ENCODE data around the gene ANKRD34A.

The ANKRD34A gene

DNA sequence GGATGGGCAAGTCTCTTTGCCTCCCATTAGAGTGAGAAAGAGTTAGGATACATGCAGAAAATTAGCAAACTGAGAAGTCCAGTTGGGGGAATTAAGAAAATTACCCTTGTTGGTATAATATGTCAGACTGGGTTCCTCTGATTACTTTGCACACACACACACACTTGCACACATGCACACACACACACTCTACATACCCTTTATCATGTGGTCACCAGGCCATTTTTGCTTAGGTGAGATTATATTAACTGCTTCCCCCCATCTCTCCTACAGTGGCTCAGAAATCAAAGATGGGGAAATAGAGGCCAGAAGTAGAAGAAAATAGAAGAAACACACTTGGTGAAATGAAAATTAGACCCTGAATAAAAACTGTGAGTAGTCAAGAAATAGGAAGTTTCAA lies 5.6 kb downstream of the ANKRD34A start:
- no peaks in the 10 kb centered on the region for H3K36me3 ChIP-seq (ENCODE audit: control insufficient read depth, insufficient read depth, low read length)
- H3K9me3 ChIP-seq (ENCODE audit: control insufficient read depth, low read length), result no peaks in the 10 kb centered on the region
- peaks cover 92% of the 10 kb centered on the region for H3K27me3 ChIP-seq (ENCODE audit: control insufficient read depth, insufficient read depth, low read length, poor library complexity, severe bottlenecking)
- no peak overlapping the region for H3K27ac ChIP-seq (ENCODE audit: insufficient read depth, low read depth, low read length, poor library complexity, severe bottlenecking)
- peaks cover 29% of the 10 kb centered on the region for H3K4me1 ChIP-seq (ENCODE audit: control insufficient read depth, insufficient read depth, low read length)
- no peak overlapping the region for H3K4me3 ChIP-seq (ENCODE audit: insufficient read depth, low read depth, low read length)

DNA sequence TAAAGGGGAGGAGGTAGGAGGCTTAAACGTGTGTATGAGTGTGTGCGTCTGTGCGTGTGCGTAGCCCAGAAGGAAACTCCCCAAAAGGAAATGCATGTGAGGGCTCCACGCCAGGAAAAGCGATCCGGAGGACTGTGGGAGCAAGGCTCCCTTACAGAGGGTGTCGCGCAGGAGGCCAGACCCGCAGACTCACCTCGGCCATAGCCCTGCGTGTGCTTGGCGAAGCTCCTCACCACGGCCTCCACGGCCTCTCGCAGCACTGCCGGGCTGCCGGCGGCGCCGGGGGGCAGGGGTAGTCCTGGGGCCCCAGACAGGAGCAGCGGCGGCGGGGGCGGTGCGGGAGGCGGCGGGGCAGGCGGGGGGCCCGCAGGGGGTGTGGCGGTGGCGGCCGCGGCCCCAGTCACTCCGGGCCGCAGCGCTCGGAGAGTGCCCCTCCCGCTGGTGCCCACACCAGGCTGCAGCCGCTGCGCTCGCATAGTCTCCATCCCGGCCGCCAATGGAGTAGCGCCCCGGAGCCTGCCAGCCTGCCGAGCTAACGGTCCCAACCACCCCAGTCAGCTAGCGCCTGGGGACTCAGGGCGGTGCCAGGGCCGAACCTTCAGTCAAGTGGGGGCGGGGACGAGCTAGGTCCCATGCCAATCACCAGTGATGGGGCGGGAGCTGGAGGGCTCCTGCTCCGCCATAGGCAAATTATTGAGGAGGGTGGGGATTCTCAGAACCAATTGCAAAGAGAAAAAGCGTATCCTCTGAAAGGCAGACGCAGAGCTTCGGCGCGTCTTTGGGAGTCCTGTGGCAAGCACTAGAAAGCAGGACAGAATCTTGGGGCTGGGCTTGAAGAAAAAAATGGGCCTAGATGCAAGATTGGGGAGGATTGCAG lies 6.7 kb downstream of the ANKRD34A start, which contains the start of gene LIX1L:
TSS of gene LIX1L (minus strand) at position 575 of the 877 bp plus-strand sequence. CDS start at position 485, 90 bp downstream.
- H3K36me3 ChIP-seq (ENCODE audit: control insufficient read depth, insufficient read depth, low read length), result no peaks in the 10 kb centered on the region
- no peaks in the 10 kb centered on the region for H3K9me3 ChIP-seq (ENCODE audit: control insufficient read depth, low read length)
- peaks cover 22% of the 10 kb centered on the region for H3K4me1 ChIP-seq (ENCODE audit: control insufficient read depth, insufficient read depth, low read length)
- peak within 1 kb of the TSS; percentile 61 for H3K4me3 ChIP-seq (ENCODE audit: insufficient read depth, low read depth, low read length)
- peaks cover 83% of the 10 kb centered on the region for H3K27me3 ChIP-seq (ENCODE audit: control insufficient read depth, insufficient read depth, low read length, poor library complexity, severe bottlenecking)
- 1% methylated on average over 60 of the region's 60 CpGs for WGBS, 2 experiments
- H3K27ac ChIP-seq (ENCODE audit: insufficient read depth, low read depth, low read length, poor library complexity, severe bottlenecking), result no peak within 1 kb of the TSS

DNA sequence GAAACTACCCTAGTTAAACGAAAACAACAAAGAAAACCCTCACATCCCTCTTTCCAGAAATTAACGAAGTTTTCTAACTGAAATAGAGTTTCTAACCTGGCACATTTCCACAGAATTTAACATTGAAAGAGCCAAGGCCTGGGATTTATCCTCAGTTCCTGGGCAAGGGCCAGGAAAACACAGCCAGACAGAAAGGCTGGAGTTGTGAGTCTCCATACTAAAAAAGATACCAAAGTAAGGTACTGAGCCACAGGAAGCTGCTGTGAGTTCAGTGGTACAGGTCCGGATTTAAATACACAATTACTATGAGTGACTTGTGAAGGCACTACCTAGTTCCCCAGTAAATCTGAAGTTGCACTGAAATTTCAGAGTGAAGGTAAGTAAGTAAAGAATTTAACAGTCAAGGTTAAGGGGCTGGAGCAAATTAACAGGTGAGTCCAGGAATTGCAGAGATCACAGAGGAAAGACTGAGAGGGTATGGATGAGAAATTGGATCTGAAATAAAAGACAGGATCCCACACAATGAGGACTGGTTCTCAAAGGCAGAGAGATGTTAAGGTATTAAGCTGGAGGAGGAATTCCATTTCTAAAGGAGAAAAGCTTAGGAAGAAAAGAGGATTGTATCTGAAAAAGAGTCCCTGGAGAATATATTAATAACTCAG lies 7.5 kb downstream of the ANKRD34A start:
- 69 to 73% methylated on average over 3 of the region's 3 CpGs for WGBS, 2 experiments
- Histone ChIP-seq H3K4me3 (ENCODE audit: insufficient read depth, low read depth, low read length) (peak overlapping the region; percentile 61), H3K4me1 (ENCODE audit: control insufficient read depth, insufficient read depth, low read length) (peaks cover 18% of the 10 kb centered on the region), H3K9me3 (ENCODE audit: control insufficient read depth, low read length) (no peaks in the 10 kb centered on the region), H3K27me3 (ENCODE audit: control insufficient read depth, insufficient read depth, low read length, poor library complexity, severe bottlenecking) (peaks cover 75% of the 10 kb centered on the region), H3K27ac (ENCODE audit: insufficient read depth, low read depth, low read length, poor library complexity, severe bottlenecking) (no peak overlapping the region), H3K36me3 (ENCODE audit: control insufficient read depth, insufficient read depth, low read length) (no peaks in the 10 kb centered on the region)

DNA sequence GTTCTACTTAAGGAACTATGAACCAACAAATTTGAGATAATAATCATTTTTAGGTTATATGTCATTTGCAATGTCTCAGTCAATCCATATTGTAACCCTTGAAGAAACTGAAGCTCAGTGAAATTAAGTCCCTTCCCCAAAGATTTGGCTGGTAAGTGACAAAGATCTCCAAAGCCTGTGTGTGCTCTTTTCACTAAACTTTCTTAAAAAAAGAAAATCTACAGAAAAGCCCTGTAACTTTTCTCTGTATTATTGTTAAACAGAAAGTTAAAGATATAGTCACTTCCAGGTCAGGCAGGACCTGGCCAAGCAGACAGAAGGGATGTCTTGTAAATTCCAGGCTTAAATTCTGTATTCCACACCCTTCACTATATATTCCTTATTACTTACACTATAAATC lies 8.0 kb downstream of the ANKRD34A start:
- Histone ChIP-seq H3K36me3 (ENCODE audit: control insufficient read depth, insufficient read depth, low read length) (no peaks in the 10 kb centered on the region), H3K27me3 (ENCODE audit: control insufficient read depth, insufficient read depth, low read length, poor library complexity, severe bottlenecking) (peaks cover 70% of the 10 kb centered on the region), H3K4me3 (ENCODE audit: insufficient read depth, low read depth, low read length) (no peak overlapping the region), H3K4me1 (ENCODE audit: control insufficient read depth, insufficient read depth, low read length) (peaks cover 13% of the 10 kb centered on the region), H3K9me3 (ENCODE audit: control insufficient read depth, low read length) (no peaks in the 10 kb centered on the region), H3K27ac (ENCODE audit: insufficient read depth, low read depth, low read length, poor library complexity, severe bottlenecking) (no peak overlapping the region)

DNA sequence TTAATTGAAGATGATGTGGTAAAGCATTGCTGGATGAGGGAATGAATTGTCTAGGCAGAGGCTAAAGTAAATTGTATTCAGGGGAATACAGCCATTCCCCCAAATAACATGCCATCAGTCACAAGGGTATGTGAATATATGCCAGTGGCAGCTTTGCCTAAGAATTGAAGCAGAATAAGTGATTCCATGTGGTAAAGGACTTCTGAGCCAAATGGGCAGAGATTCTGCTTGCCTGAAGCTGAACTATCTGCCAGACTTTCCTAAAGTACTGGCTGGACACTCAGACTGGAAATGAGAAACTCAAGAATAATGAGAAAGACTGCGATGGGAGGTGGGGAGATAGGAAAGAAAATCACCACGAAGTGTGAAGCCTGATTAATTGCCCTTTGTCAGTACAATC lies 8.9 kb downstream of the ANKRD34A start:
- 65 to 78% methylated on average over 2 of the region's 2 CpGs for WGBS, 2 experiments
- Histone ChIP-seq H3K36me3 (ENCODE audit: control insufficient read depth, insufficient read depth, low read length) (no peaks in the 10 kb centered on the region), H3K4me1 (ENCODE audit: control insufficient read depth, insufficient read depth, low read length) (peaks cover 8% of the 10 kb centered on the region), H3K4me3 (ENCODE audit: insufficient read depth, low read depth, low read length) (no peak overlapping the region), H3K9me3 (ENCODE audit: control insufficient read depth, low read length) (no peaks in the 10 kb centered on the region), H3K27me3 (ENCODE audit: control insufficient read depth, insufficient read depth, low read length, poor library complexity, severe bottlenecking) (peaks cover 60% of the 10 kb centered on the region), H3K27ac (ENCODE audit: insufficient read depth, low read depth, low read length, poor library complexity, severe bottlenecking) (no peak overlapping the region)

DNA sequence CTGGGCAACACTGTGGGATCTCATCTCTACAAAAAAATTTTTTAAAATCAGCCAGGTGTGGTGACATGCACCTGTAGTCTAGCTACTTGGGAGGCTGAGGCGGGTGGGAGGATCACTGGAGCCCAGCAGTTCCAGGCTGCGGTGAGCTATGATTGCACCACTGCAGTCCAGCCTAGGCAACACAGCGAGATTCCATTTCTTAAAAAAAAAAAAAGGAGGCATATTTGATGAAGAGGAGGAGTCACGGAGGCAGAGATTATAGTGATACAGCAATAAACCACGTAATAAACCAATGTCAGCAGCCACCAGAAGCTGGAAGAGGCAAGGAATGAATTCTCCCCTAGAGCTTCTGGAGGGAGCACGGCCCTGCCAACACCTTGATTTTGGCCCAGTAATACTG lies 10.5 kb downstream of the ANKRD34A start:
- WGBS, 2 experiments, result 92 to 96% methylated on average over 6 of the region's 6 CpGs
- H3K27me3 ChIP-seq (ENCODE audit: control insufficient read depth, insufficient read depth, low read length, poor library complexity, severe bottlenecking), result peaks cover 44% of the 10 kb centered on the region
- no peaks in the 10 kb centered on the region for H3K36me3 ChIP-seq (ENCODE audit: control insufficient read depth, insufficient read depth, low read length)
- H3K4me1 ChIP-seq (ENCODE audit: control insufficient read depth, insufficient read depth, low read length), result peaks cover 8% of the 10 kb centered on the region
- H3K4me3 ChIP-seq (ENCODE audit: insufficient read depth, low read depth, low read length), result no peak overlapping the region
- H3K9me3 ChIP-seq (ENCODE audit: control insufficient read depth, low read length), result no peaks in the 10 kb centered on the region
- H3K27ac ChIP-seq (ENCODE audit: insufficient read depth, low read depth, low read length, poor library complexity, severe bottlenecking), result no peak overlapping the region

DNA sequence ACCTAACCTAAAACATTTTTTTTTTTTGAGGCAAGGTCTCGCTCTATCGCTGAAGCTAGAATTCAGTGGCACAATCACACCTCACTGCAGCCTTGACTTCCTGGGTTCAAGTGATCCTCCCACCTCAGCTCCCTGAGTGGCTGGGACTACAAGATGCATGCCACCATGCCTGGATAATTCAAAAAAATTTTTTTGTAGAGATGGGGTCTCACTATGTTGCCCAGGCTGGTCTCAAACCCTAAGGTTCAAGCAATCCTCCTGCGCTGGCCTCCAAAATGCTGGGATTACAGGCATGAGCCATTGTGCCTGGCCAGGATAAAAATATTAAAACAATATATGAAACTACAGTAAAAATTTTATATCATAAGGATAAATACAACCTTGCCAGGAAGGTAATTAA lies 11.5 kb downstream of the ANKRD34A start:
- WGBS, 2 experiments, result 95 to 96% methylated on average over 3 of the region's 3 CpGs
- Histone ChIP-seq H3K4me1 (ENCODE audit: control insufficient read depth, insufficient read depth, low read length) (peaks cover 8% of the 10 kb centered on the region), H3K4me3 (ENCODE audit: insufficient read depth, low read depth, low read length) (no peak overlapping the region)

DNA sequence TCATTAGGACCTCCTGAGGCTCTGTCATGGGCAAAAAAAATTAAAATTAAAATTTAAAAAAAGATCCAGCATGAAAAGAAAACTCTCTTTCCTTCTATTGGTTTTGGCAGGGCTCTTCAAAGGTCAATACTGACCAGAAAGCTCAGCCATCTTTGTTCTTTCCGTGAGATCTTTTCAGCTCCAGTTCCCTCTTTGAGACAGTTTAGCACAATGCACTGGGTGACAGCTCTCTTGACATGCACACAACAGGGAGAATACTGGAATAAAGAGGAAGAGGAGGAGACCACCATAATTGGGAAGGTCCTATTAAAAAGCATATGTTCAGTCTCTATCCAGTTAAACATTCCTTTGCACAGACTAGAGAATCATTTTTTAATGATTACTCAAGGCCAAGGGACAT lies 12.8 kb downstream of the ANKRD34A start:
- no peak overlapping the region for H3K27ac ChIP-seq (ENCODE audit: insufficient read depth, low read depth, low read length, poor library complexity, severe bottlenecking)
- WGBS, 2 experiments, result 50 to 52% methylated on average over 1 of the region's 1 CpG
- peaks cover under 1% of the 10 kb centered on the region for H3K4me1 ChIP-seq (ENCODE audit: control insufficient read depth, insufficient read depth, low read length)
- no peaks in the 10 kb centered on the region for H3K36me3 ChIP-seq (ENCODE audit: control insufficient read depth, insufficient read depth, low read length)
- H3K27me3 ChIP-seq (ENCODE audit: control insufficient read depth, insufficient read depth, low read length, poor library complexity, severe bottlenecking), result peaks cover 27% of the 10 kb centered on the region
- no peak overlapping the region for H3K4me3 ChIP-seq (ENCODE audit: insufficient read depth, low read depth, low read length)
- no peaks in the 10 kb centered on the region for H3K9me3 ChIP-seq (ENCODE audit: control insufficient read depth, low read length)

More for the DNA sequence above, 11.5 kb downstream of the ANKRD34A start:
- Histone ChIP-seq H3K27ac (ENCODE audit: insufficient read depth, low read depth, low read length, poor library complexity, severe bottlenecking) (no peak overlapping the region), H3K36me3 (ENCODE audit: control insufficient read depth, insufficient read depth, low read length) (no peaks in the 10 kb centered on the region), H3K27me3 (ENCODE audit: control insufficient read depth, insufficient read depth, low read length, poor library complexity, severe bottlenecking) (peaks cover 37% of the 10 kb centered on the region), H3K9me3 (ENCODE audit: control insufficient read depth, low read length) (no peaks in the 10 kb centered on the region)

DNA sequence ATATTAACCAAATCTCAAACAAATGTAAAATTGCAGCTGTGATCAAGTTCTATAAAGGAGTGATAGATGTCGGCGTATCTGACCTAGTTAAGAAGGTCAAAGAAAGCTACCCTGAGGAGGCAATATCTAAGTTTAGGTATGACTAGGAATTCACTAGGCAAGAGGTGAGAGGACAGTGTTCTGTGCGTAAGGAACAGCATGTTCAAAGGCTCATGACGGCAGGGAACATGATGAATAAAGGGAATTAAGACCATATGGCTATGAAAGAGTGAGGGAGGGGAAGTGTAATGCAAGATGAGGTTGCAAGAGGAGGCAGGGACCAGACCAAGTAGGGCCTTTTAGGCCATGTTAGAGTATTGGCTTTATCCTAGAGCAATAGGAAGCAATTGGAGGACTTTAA lies 15.2 kb downstream of the ANKRD34A start:
- H3K27ac ChIP-seq (ENCODE audit: insufficient read depth, low read depth, low read length, poor library complexity, severe bottlenecking), result no peak overlapping the region
- no peaks in the 10 kb centered on the region for H3K4me1 ChIP-seq (ENCODE audit: control insufficient read depth, insufficient read depth, low read length)
- H3K4me3 ChIP-seq (ENCODE audit: insufficient read depth, low read depth, low read length), result no peak overlapping the region
- H3K36me3 ChIP-seq (ENCODE audit: control insufficient read depth, insufficient read depth, low read length), result no peaks in the 10 kb centered on the region
- peaks cover 6% of the 10 kb centered on the region for H3K27me3 ChIP-seq (ENCODE audit: control insufficient read depth, insufficient read depth, low read length, poor library complexity, severe bottlenecking)
- 92 to 95% methylated on average over 4 of the region's 4 CpGs for WGBS, 2 experiments
- no peaks in the 10 kb centered on the region for H3K9me3 ChIP-seq (ENCODE audit: control insufficient read depth, low read length)

DNA sequence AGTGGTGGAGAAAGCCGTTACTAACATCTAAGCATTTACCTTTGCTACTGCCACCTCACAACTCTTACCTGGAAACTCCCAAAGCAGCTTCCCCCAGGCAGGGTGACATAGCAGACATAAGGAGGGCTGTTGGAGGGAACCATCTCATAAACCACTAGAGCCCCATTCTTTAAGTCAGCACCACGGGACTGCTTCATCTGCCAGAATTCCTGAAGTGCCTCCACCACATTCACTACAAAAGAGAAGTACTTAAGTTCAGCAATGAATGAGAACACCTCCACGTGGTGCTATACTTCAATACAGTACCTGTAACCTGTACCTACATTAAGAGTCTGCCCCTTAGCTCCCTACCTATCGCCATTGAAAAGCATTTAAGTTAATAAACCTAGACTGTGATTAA lies 16.8 kb downstream of the ANKRD34A start:
- no peak overlapping the region for H3K27ac ChIP-seq (ENCODE audit: insufficient read depth, low read depth, low read length, poor library complexity, severe bottlenecking)
- no peaks in the 10 kb centered on the region for H3K36me3 ChIP-seq (ENCODE audit: control insufficient read depth, insufficient read depth, low read length)
- no peaks in the 10 kb centered on the region for H3K9me3 ChIP-seq (ENCODE audit: control insufficient read depth, low read length)
- no peaks in the 10 kb centered on the region for H3K27me3 ChIP-seq (ENCODE audit: control insufficient read depth, insufficient read depth, low read length, poor library complexity, severe bottlenecking)
- WGBS, 2 experiments, result 61 to 62% methylated on average over 4 of the region's 4 CpGs
- H3K4me1 ChIP-seq (ENCODE audit: control insufficient read depth, insufficient read depth, low read length), result no peaks in the 10 kb centered on the region
- H3K4me3 ChIP-seq (ENCODE audit: insufficient read depth, low read depth, low read length), result no peak overlapping the region
